Kidney (tissue), 14 donors: ENCODE results near the gene LTO1. TPM values are rescaled to one million over a fixed set of nuclear protein-coding genes. Genes with fewer than 3 reads are reported as not detected.
A peak's percentile ranks its signal among the peaks of the same experiment; 100 is the strongest.

Experiments used
- DNase-seq, 5 donors: peaks; one replicate each; pipeline ENCODE4 v3.0.0-alpha.2; 2013 to 2020
- FAIRE-seq: peaks from 2 replicates; lab custom pipeline; 2012; peaks lifted over from hg19 to GRCh38; lab: Jason Lieb, UNC
- H3K27ac ChIP-seq, 2 donors: one replicate each; pipeline ENCODE4 v1.7.0; 2013; ENCODE audit warnings: low read depth in 2 of 2, low read length in 2 of 2, inconsistent platforms in 1 of 2
- H3K27me3 ChIP-seq: one replicate; pipeline ENCODE4 v1.7.1; 2013; ENCODE audit warnings: low read length, inconsistent platforms; ENCODE audit not compliant: control insufficient read depth, insufficient read depth
- H3K36me3 ChIP-seq, 3 donors: one replicate each; pipeline versions ENCODE4 v1.7.0 to v1.7.1; 2013; ENCODE audit warnings: low read length in 3 of 3, control low read depth in 1 of 3, inconsistent platforms in 1 of 3; ENCODE audit not compliant: insufficient read depth in 3 of 3, control insufficient read depth in 2 of 3
- H3K4me1 ChIP-seq, 3 donors: one replicate each; pipeline versions ENCODE4 v1.7.0 to v1.7.1; 2013; ENCODE audit warnings: low read length in 3 of 3, inconsistent platforms in 1 of 3, low read depth in 1 of 3; ENCODE audit not compliant: control insufficient read depth in 2 of 3, insufficient read depth in 2 of 3
- H3K4me3 ChIP-seq, 3 donors: one replicate each; pipeline versions ENCODE4 v1.7.0 to v1.8.1; 2013; ENCODE audit warnings: low read length in 3 of 3, control low read depth in 1 of 3, inconsistent platforms in 1 of 3
- H3K9ac ChIP-seq, 3 donors: one replicate each; pipeline versions ENCODE4 v1.7.0 to v1.7.1; 2013; ENCODE audit warnings: low read length in 3 of 3, control low read depth in 1 of 3, inconsistent platforms in 1 of 3
- H3K9me3 ChIP-seq, 3 donors: one replicate each; pipeline versions ENCODE4 v1.7.0 to v1.7.1; 2013; ENCODE audit warnings: low read length in 3 of 3, control low read depth in 1 of 3, inconsistent platforms in 1 of 3; ENCODE audit not compliant: control insufficient read depth in 2 of 3, insufficient read depth in 1 of 3
- intact Hi-C: fragments of 100-400 bp; cut with DNase I; formaldehyde crosslinking; loops from one replicate; pipeline ENCODE4 v1.11.1; 2022
- polyA plus RNA-seq: library from polyadenylated mRNA; stranded (reverse); fragments of 350-450 nt; fragmentation: Illumina TruSeq; extraction: RNeasy Lipid Tissue Mini Kit (QIAGEN cat#74804); gene quantifications from one replicate; pipeline ENCODE4 v1.2.3, GENCODE V29; 2014; ENCODE audit warnings: low read depth, low replicate concordance; ENCODE audit not compliant: insufficient read depth
- total RNA-seq: library from RNA; stranded (reverse); fragmentation: NEBNext Ultra II Directional; extraction: Animal tissue kit (Norgen Biotek cat#: 25700); gene quantifications from one replicate; pipeline ENCODE4 v1.2.1, GENCODE V29; 2021
- TF ChIP-seq, protein P1 (sequence below): IDR thresholded peaks from 3 replicates; pipeline ENCODE4 v1.5.1; 2012; ENCODE audit warnings: mild to moderate bottlenecking, moderate library complexity, borderline replicate concordance; ENCODE audit not compliant: insufficient read depth; ENCODE audit errors: extremely low read depth
- donor health status: control.
- donor health status: control.
- donor health status: control.
- donor health status: control.
- donor health status: control.
- donor health status: DM: yes; HTN: yes; CAD: no.
- donor health status: Normal renal cell carcinoma (clear cell type).

Gene LTO1
- total and polyA plus RNA-seq, 2 donors from 2014 or later, result 14.6 to 21.9 TPM

DNA sequence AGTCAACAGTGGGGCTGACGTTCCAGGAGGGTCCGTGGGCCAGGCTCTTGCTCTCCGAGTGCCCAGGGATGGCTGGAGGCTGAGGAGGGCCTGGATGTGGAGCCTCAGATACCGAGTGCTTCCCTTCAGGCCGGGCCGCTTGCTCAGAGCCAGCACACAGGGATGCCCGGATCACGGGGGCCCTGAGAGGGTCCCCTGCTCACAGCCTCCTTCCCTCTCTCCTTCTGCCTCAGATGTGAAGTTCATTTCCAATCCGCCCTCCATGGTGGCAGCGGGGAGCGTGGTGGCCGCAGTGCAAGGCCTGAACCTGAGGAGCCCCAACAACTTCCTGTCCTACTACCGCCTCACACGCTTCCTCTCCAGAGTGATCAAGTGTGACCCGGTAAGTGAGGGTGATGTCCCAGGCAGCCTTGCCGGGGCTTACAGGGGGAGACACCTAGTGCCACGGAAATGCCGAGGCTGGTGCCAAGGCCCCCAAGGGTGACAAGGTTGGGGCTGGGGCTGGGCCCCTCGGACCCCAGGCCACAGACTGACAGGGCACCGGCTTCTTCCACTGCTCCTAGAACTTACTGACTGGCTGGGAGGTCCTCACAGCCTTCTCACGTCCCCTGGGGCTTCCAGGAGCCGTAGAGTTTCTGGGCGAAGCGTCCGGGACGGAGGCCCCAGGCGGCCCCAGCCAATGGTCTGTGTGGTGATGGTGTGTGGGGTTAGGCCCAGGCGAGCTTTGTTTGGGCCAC, 27.2 kb downstream of the LTO1 start:
- Histone ChIP-seq H3K4me1 (peaks cover 0 to 12% (median 6%) of the 10 kb centered on the region in 3 donors), H3K9ac (no peak overlapping the region), H3K9me3 (no peaks in the 10 kb centered on the region), H3K36me3 (peaks cover 0 to 50% (median 12%) of the 10 kb centered on the region in 3 donors), H3K4me3 (no peak overlapping the region), H3K27ac (no peak overlapping the region), H3K27me3 (no peaks in the 10 kb centered on the region)
- TF ChIP-seq, protein P1, sequence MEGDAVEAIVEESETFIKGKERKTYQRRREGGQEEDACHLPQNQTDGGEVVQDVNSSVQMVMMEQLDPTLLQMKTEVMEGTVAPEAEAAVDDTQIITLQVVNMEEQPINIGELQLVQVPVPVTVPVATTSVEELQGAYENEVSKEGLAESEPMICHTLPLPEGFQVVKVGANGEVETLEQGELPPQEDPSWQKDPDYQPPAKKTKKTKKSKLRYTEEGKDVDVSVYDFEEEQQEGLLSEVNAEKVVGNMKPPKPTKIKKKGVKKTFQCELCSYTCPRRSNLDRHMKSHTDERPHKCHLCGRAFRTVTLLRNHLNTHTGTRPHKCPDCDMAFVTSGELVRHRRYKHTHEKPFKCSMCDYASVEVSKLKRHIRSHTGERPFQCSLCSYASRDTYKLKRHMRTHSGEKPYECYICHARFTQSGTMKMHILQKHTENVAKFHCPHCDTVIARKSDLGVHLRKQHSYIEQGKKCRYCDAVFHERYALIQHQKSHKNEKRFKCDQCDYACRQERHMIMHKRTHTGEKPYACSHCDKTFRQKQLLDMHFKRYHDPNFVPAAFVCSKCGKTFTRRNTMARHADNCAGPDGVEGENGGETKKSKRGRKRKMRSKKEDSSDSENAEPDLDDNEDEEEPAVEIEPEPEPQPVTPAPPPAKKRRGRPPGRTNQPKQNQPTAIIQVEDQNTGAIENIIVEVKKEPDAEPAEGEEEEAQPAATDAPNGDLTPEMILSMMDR, result no peak
- intact Hi-C loops, result loop anchor here (5.0 kb wide), 1 partner anchor 546 kb away; no protein-coding TSS in a partner anchor
- FAIRE-seq (no peak), DNase-seq (peak in 2 of 5 donors; percentile 39 to 56)

- Histone ChIP-seq H3K9me3 (no peaks in the 10 kb centered on the region), H3K36me3 (peaks cover 0 to 50% (median 12%) of the 10 kb centered on the region in 3 donors), H3K4me3 (no peak overlapping the region), H3K27ac (no peak overlapping the region), H3K4me1 (peaks cover 0 to 12% (median 6%) of the 10 kb centered on the region in 3 donors), H3K27me3 (no peaks in the 10 kb centered on the region), H3K9ac (no peak overlapping the region)
- FAIRE-seq (no peak), DNase-seq (peak in 2 of 5 donors; percentile 43)
- TF ChIP-seq, protein P1, result no peak
- intact Hi-C loops, result loop anchor here (5.0 kb wide), 1 partner anchor 545 kb away; no protein-coding TSS in a partner anchor
Measured at GRCh38 chr11:69647390-69647748, 27.8 kb downstream of the LTO1 start.

DNA sequence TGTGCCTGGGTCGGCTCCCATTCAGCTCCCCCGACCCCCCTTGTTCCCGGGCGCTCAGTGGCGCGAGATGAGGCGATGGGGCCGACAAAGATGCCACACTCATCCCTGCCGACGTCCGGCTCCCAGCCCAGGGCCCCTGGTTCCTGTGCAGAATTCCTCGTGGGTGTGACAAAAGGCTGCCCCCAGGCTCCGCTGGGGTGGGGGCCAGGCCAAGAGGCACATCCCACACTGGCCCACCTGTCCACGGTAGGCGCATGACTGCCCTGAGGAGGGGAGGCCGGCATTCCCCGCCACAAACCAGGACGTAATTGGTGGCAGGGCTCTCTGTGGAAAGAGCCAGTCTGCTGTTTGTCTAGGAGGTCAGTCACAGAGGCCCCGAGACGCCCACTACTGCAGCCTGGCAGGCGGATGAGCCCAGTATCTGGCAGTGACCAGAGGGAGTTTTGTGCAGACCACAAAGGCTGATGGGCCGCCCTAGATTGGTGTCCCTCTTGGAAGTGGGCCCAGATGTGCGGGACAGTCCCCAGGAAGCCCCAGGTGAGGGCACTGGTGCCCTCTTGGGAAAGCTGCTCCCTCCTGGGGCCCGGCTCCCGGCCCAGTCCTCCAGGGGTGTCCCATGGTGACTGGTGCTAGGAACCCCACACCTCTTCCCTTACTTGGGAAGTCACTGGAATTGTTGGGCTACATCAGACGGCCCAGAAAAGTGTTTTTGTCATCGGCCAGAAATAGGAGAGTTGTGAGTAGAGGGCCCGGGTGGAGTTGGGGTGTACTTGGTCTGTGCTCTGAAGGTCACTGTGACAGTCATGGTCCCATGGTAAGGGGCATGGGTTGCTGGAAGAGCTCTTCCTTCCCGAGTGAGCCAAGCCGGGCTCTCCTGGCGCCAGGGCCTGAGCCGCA, 28.4 kb downstream of the LTO1 start:
- FAIRE-seq, result no peak
- no peak overlapping the region for H3K9ac ChIP-seq
- intact Hi-C loops, result loop anchor here (5.0 kb wide), 1 partner anchor 544 kb away; no protein-coding TSS in a partner anchor
- peak in 2 of 5 donors; percentile 65 to 70 for DNase-seq
- TF ChIP-seq, protein P1, result no peak
- no peaks in the 10 kb centered on the region for H3K9me3 ChIP-seq
- H3K4me1 ChIP-seq, result peaks cover 0 to 12% (median 6%) of the 10 kb centered on the region in 3 donors
- H3K27ac ChIP-seq, result no peak overlapping the region
- no peaks in the 10 kb centered on the region for H3K27me3 ChIP-seq
- H3K4me3 ChIP-seq, result no peak overlapping the region
- peaks cover 0 to 44% (median 8%) of the 10 kb centered on the region in 3 donors for H3K36me3 ChIP-seq
